Liver (tissue), 9 donors: ENCODE results near the gene GPR15LG. TPM values are rescaled to one million over a fixed set of nuclear protein-coding genes. Genes with fewer than 3 reads are reported as not detected.

Experiments used
- DNase-seq: peaks from one replicate; pipeline ENCODE4 v3.0.0-alpha.2; 2017; ENCODE audit warnings: low spot score
- H3K27ac ChIP-seq, 2 donors: one replicate each; pipeline ENCODE4 v1.7.0; 2013; ENCODE audit warnings: inconsistent platforms in 2 of 2, low read length in 2 of 2, control low read depth in 1 of 2, low read depth in 1 of 2, mild to moderate bottlenecking in 1 of 2
- H3K27me3 ChIP-seq, 4 donors: one replicate each; pipeline versions ENCODE4 v1.6.1 to v1.7.0; 2013; ENCODE audit warnings: low read length in 3 of 4, inconsistent platforms in 1 of 4, mild to moderate bottlenecking in 1 of 4, moderate library complexity in 1 of 4; ENCODE audit not compliant: control insufficient read depth in 4 of 4, insufficient read depth in 4 of 4
- H3K36me3 ChIP-seq, 4 donors: one replicate each; pipeline versions ENCODE4 v1.6.1 to v1.7.0; 2013; ENCODE audit warnings: low read length in 3 of 4, mild to moderate bottlenecking in 3 of 4, low read depth in 1 of 4, moderate library complexity in 1 of 4; ENCODE audit not compliant: control insufficient read depth in 4 of 4, insufficient read depth in 3 of 4
- H3K4me1 ChIP-seq, 4 donors: one replicate each; pipeline versions ENCODE4 v1.6.1 to v1.7.0; 2013; ENCODE audit warnings: low read length in 3 of 4, mild to moderate bottlenecking in 3 of 4, moderate library complexity in 1 of 4; ENCODE audit not compliant: control insufficient read depth in 4 of 4, insufficient read depth in 4 of 4
- H3K4me3 ChIP-seq, 3 donors: one replicate each; pipeline versions ENCODE4 v1.6.1 to v1.7.0; 2013; ENCODE audit warnings: low read length in 3 of 3, control low read depth in 1 of 3, low read depth in 1 of 3, mild to moderate bottlenecking in 1 of 3
- H3K9ac ChIP-seq, 2 donors: one replicate each; pipeline ENCODE4 v1.7.0; 2013; ENCODE audit warnings: low read length in 2 of 2, mild to moderate bottlenecking in 2 of 2, moderate library complexity in 2 of 2, control low read depth in 1 of 2, low read depth in 1 of 2
- H3K9me3 ChIP-seq, 4 donors: one replicate each; pipeline versions ENCODE4 v1.6.1 to v1.7.0; 2013; ENCODE audit warnings: low read length in 3 of 4; ENCODE audit not compliant: control insufficient read depth in 4 of 4
- ATF3 ChIP-seq: IDR thresholded peaks from 2 replicates; pipeline ENCODE4 v1.6.1; 2016; ENCODE audit warnings: antibody characterized with exemption
- CTCF ChIP-seq: fragments of 150-350 bp; IDR thresholded peaks from 2 replicates; pipeline ENCODE4 v1.5.1; 2017; ENCODE audit warnings: improper control_type of control experiment, low read depth, low read length; ENCODE audit not compliant: missing input control
- EGR1 ChIP-seq, 2 donors: IDR thresholded peaks; 2 replicates each; pipeline ENCODE4 v1.6.1; 2016 to 2018; ENCODE audit warnings: antibody characterized with exemption in 2 of 2, low read depth in 2 of 2
- FOXA1 ChIP-seq: IDR thresholded peaks from 2 replicates; pipeline ENCODE4 v1.6.1; 2016; ENCODE audit warnings: antibody characterized with exemption
- FOXA2 ChIP-seq: IDR thresholded peaks from 2 replicates; pipeline ENCODE4 v1.6.1; 2016; ENCODE audit warnings: antibody characterized with exemption
- HNF4A ChIP-seq, 2 donors: conservative IDR thresholded peaks; 2 replicates each; pipeline ENCODE4 v1.6.1; 2016; ENCODE audit warnings: antibody characterized with exemption in 2 of 2, mild to moderate bottlenecking in 2 of 2
- HNF4G ChIP-seq: IDR thresholded peaks from 2 replicates; pipeline ENCODE4 v1.6.1; 2016; ENCODE audit warnings: antibody characterized with exemption
- JUND ChIP-seq, 2 donors: IDR thresholded peaks; 2 replicates each; pipeline ENCODE4 v1.6.1; 2016; ENCODE audit warnings: antibody characterized with exemption in 2 of 2
- NR2F2 ChIP-seq: IDR thresholded peaks from 2 replicates; pipeline ENCODE4 v1.6.1; 2016; ENCODE audit warnings: antibody characterized with exemption
- REST ChIP-seq: IDR thresholded peaks from 2 replicates; pipeline ENCODE4 v1.6.1; 2016; ENCODE audit warnings: antibody characterized with exemption, mild to moderate bottlenecking
- RXRA ChIP-seq, 2 donors: IDR thresholded peaks; 2 replicates each; pipeline ENCODE4 v1.6.1; 2017 to 2018; ENCODE audit warnings: antibody characterized with exemption in 2 of 2, mild to moderate bottlenecking in 1 of 2
- SP1 ChIP-seq: IDR thresholded peaks from 2 replicates; pipeline ENCODE4 v1.6.1; 2018; ENCODE audit warnings: antibody characterized with exemption, mild to moderate bottlenecking
- TAF1 ChIP-seq: conservative IDR thresholded peaks from 2 replicates; pipeline ENCODE4 v1.6.1; 2016; ENCODE audit warnings: antibody characterized with exemption, mild to moderate bottlenecking
- YY1 ChIP-seq: IDR thresholded peaks from 2 replicates; pipeline ENCODE4 v1.6.1; 2016; ENCODE audit warnings: antibody characterized with exemption, mild to moderate bottlenecking
- ZBTB33 ChIP-seq: IDR thresholded peaks from 2 replicates; pipeline ENCODE4 v1.6.1; 2016; ENCODE audit warnings: antibody characterized with exemption
- WGBS: extraction: QIAGEN DNeasy Blood & Tissue Kit; methylation state at CpG from one replicate; pipeline ENCODE4 v1.1.7; 2013; 5-methylcytosine and 5-hydroxymethylcytosine counted together
- polyA plus RNA-seq, 2 donors: library from polyadenylated mRNA; stranded (reverse) in 1 of 2; unstranded in 1 of 2; fragments of 200-250 nt in 1 of 2; fragments of >200 nt in 1 of 2; fragmentation: Nextera tagmentation in 1 of 2; extraction: Ambion mirVana in 1 of 2; gene quantifications; one replicate each; pipeline versions ENCODE4 v1.2.1 to v1.2.3, GENCODE V29; 2013 to 2015
- total RNA-seq, 2 donors: library from RNA; depleted of rRNA; stranded (reverse); fragments of >200 nt; gene quantifications; one replicate each; pipeline ENCODE4 v1.2.3, GENCODE V29; 2014
- donor health status: healthy.
- donor health status: healthy.
- donor health status: healthy.
- donor health status: healthy.
- donor health status: healthy.

Gene GPR15LG
- total and polyA plus RNA-seq, 4 donors = not detected

GRCh38 chr10:84176836-84177474, 3.4 kb downstream of the GPR15LG start (continued):
- no peak for TF ChIP-seq CTCF
- no peak for TF ChIP-seq EGR1 (IDR thresholded peaks at IDR 0.05; ENCODE audit: low read depth in 2 of 2)

GRCh38 chr10:84177541-84178141, 4.0 kb downstream of the GPR15LG start:
- H3K4me1 ChIP-seq = no peaks in the 10 kb centered on the region
- H3K36me3 ChIP-seq = no peaks in the 10 kb centered on the region
- no peaks in the 10 kb centered on the region for H3K9me3 ChIP-seq
- H3K4me3 ChIP-seq = no peak overlapping the region
- 79% methylated on average over 8 of the region's 8 CpGs for WGBS
- H3K27me3 ChIP-seq = no peaks in the 10 kb centered on the region
- no peak overlapping the region for H3K9ac ChIP-seq
- DNase-seq = no peak
- no peak overlapping the region for H3K27ac ChIP-seq
- TF ChIP-seq FOXA1 (no peak), CTCF (no peak), SP1 (no peak), TAF1 (no peak), JUND (IDR thresholded peaks at IDR 0.05) (no peak), NR2F2 (no peak), YY1 (no peak), REST (no peak), HNF4G (no peak), ATF3 (no peak), FOXA2 (no peak), ZBTB33 (no peak), RXRA (IDR thresholded peaks at IDR 0.05) (no peak), HNF4A (conservative IDR thresholded peaks at IDR 0.05) (no peak)
